H1 (cell line): Measurements from ENCODE around the gene PCDHGB7. TPM values are rescaled to one million over a fixed set of nuclear protein-coding genes. Genes with fewer than 3 reads are reported as not detected.
A peak's percentile ranks its signal among the peaks of the same experiment; 100 is the strongest.

Source experiments
- CTCF ChIA-PET: fragments of 300-600 bp; sonication (Branson Sonifier 250); formaldehyde crosslinking; loops from one replicate; lab custom pipeline; 2021; ENCODE audit not compliant: partially characterized antibody; lab: Charles Lee
- POLR2A ChIA-PET: fragments of 300-600 bp; sonication (Branson Sonifier 250); formaldehyde crosslinking; loops from one replicate; lab custom pipeline; 2021; ENCODE audit warnings: inconsistent platforms; ENCODE audit not compliant: partially characterized antibody; lab: Charles Lee
- DNase-seq, 2 experiments: peaks; one replicate each; pipeline versions ENCODE4 v3.0.0 to v3.0.0-alpha.2; 2010 to 2022; ENCODE audit warnings: low spot score in 2 of 2, low read depth in 1 of 2, mixed read lengths in 1 of 2
- FAIRE-seq: peaks from 2 replicates; lab custom pipeline; 2011; peaks lifted over from hg19 to GRCh38; lab: Jason Lieb, UNC
- H2AFZ ChIP-seq: 2 replicates; pipeline ENCODE4 v1.8.1; 2012; ENCODE audit warnings: low read length, inconsistent platforms
- H2AK5ac ChIP-seq: 2 replicates; pipeline ENCODE4 v1.6.1; 2013; ENCODE audit warnings: low read depth, low read length
- H2BK120ac ChIP-seq: replicated peaks from 2 replicates; pipeline ENCODE3; 2013; ENCODE audit warnings: low read depth, low read length, inconsistent platforms
- H2BK12ac ChIP-seq: 2 replicates; pipeline ENCODE4 v1.6.1; 2013; ENCODE audit warnings: low read depth, low read length
- H2BK15ac ChIP-seq: 2 replicates; pipeline ENCODE4 v1.6.1; 2013; ENCODE audit warnings: low read length
- H2BK20ac ChIP-seq: 2 replicates; pipeline ENCODE4 v1.6.1; 2013; ENCODE audit warnings: low read length
- H2BK5ac ChIP-seq: 2 replicates; pipeline ENCODE4 v1.6.1; 2013; ENCODE audit warnings: low read depth, low read length
- H3K14ac ChIP-seq: 2 replicates; pipeline ENCODE4 v1.6.1; 2013; ENCODE audit warnings: inconsistent platforms; ENCODE audit not compliant: insufficient read length
- H3K18ac ChIP-seq: 2 replicates; pipeline ENCODE4 v1.6.1; 2013; ENCODE audit warnings: low read length; ENCODE audit errors: extremely low read depth
- H3K23ac ChIP-seq: 2 replicates; pipeline ENCODE4 v1.6.1; 2013; ENCODE audit warnings: inconsistent platforms; ENCODE audit not compliant: insufficient read length
- H3K23me2 ChIP-seq: 2 replicates; pipeline ENCODE4 v1.6.1; 2013; ENCODE audit warnings: low read depth, low read length
- H3K27ac ChIP-seq: 2 replicates; pipeline ENCODE4 v1.6.1; 2011; ENCODE audit warnings: low read depth, low read length, inconsistent platforms
- H3K27me3 ChIP-seq, 4 experiments: replicated peaks in 1 of 4; 1 replicate in 1 of 4; 2 replicates in 3 of 4; pipeline versions ENCODE4 v1.6.1 to v1.8.1; 2011 to 2013; ENCODE audit warnings: low read length in 3 of 4, mild to moderate bottlenecking in 3 of 4, inconsistent platforms in 2 of 4, mixed read lengths in 2 of 4, moderate library complexity in 1 of 4; ENCODE audit not compliant: control insufficient read depth in 3 of 4, insufficient read depth in 3 of 4; ENCODE audit errors: extremely low read depth in 1 of 4
- H3K36me3 ChIP-seq, 4 experiments: 2 replicates each; pipeline versions ENCODE4 v1.6.1 to v1.8.1; 2011 to 2013; ENCODE audit warnings: mild to moderate bottlenecking in 4 of 4, low read length in 3 of 4, moderate library complexity in 2 of 4, control low read depth in 1 of 4, inconsistent platforms in 1 of 4; ENCODE audit not compliant: insufficient read depth in 4 of 4, control insufficient read depth in 2 of 4
- H3K4ac ChIP-seq: replicated peaks from 2 replicates; pipeline ENCODE3; 2013; ENCODE audit warnings: low read length, low read depth, mixed read lengths, inconsistent platforms; ENCODE audit not compliant: insufficient read length
- H3K4me1 ChIP-seq, 4 experiments: replicated peaks in 1 of 4; 1 replicate in 1 of 4; 2 replicates in 3 of 4; pipeline versions ENCODE4 v1.6.1 to v1.8.1; 2011 to 2013; ENCODE audit warnings: low read length in 3 of 4, inconsistent platforms in 2 of 4, mixed read lengths in 1 of 4; ENCODE audit not compliant: insufficient read depth in 4 of 4, control insufficient read depth in 3 of 4
- H3K4me2 ChIP-seq, 2 experiments: 2 replicates each; pipeline versions ENCODE4 v1.6.1 to v1.8.1; 2011 to 2013; ENCODE audit warnings: low read depth in 2 of 2, low read length in 2 of 2, control low read depth in 1 of 2, inconsistent platforms in 1 of 2, mild to moderate bottlenecking in 1 of 2; ENCODE audit not compliant: insufficient read depth in 1 of 2
- H3K4me3 ChIP-seq, 4 experiments: fragments of 200-600, 300-600 bp in 1 of 4; sonication (generic), shearing (Covaris generic), sonication (Bioruptor Twin) in 1 of 4; 2 replicates each; pipeline versions ENCODE4 v1.5.1 to v1.8.1; 2011 to 2016; ENCODE audit warnings: low read length in 4 of 4, low read depth in 3 of 4, control low read depth in 2 of 4, inconsistent platforms in 2 of 4, mild to moderate bottlenecking in 2 of 4, mixed read lengths in 1 of 4, moderate library complexity in 1 of 4; ENCODE audit not compliant: insufficient read depth in 2 of 4; ENCODE audit errors: extremely low read depth in 1 of 4
- H3K56ac ChIP-seq: replicated peaks from 2 replicates; pipeline ENCODE3; 2013; ENCODE audit warnings: low read depth, mild to moderate bottlenecking, mixed read lengths, low read length, inconsistent platforms; ENCODE audit not compliant: insufficient read length
- H3K79me1 ChIP-seq: 2 replicates; pipeline ENCODE4 v1.6.1; 2013; ENCODE audit warnings: low read depth, low read length, control low read depth
- H3K79me2 ChIP-seq, 2 experiments: 2 replicates each; pipeline versions ENCODE4 v1.6.1 to v1.8.1; 2012 to 2013; ENCODE audit warnings: low read length in 2 of 2, mild to moderate bottlenecking in 2 of 2, inconsistent platforms in 1 of 2; ENCODE audit not compliant: insufficient read depth in 2 of 2, control insufficient read depth in 1 of 2
- H3K9ac ChIP-seq, 4 experiments: replicated peaks in 1 of 4; 1 replicate in 1 of 4; 2 replicates in 3 of 4; pipeline versions ENCODE4 v1.6.1 to v1.8.1; 2011 to 2013; ENCODE audit warnings: low read depth in 3 of 4, low read length in 3 of 4, control low read depth in 2 of 4, mild to moderate bottlenecking in 2 of 4, moderate library complexity in 2 of 4, inconsistent platforms in 1 of 4; ENCODE audit errors: extremely low read depth in 1 of 4
- H3K9me3 ChIP-seq, 2 experiments: 2 replicates each; pipeline versions ENCODE4 v1.6.1 to v1.8.1; 2012 to 2013; ENCODE audit warnings: mild to moderate bottlenecking in 2 of 2, moderate library complexity in 2 of 2, control low read depth in 1 of 2, inconsistent platforms in 1 of 2, low read depth in 1 of 2, low read length in 1 of 2, mixed read lengths in 1 of 2; ENCODE audit not compliant: insufficient read depth in 2 of 2
- H4K20me1 ChIP-seq, 2 experiments: replicated peaks in 1 of 2; 2 replicates each; pipeline versions ENCODE3 to v1.8.1; 2011 to 2013; ENCODE audit warnings: inconsistent platforms in 2 of 2, low read length in 2 of 2, mild to moderate bottlenecking in 1 of 2; ENCODE audit not compliant: insufficient read depth in 2 of 2, control insufficient read depth in 1 of 2
- H4K5ac ChIP-seq: 2 replicates; pipeline ENCODE4 v1.6.1; 2013; ENCODE audit warnings: low read length, low read depth, mixed read lengths, inconsistent platforms; ENCODE audit not compliant: insufficient read length
- H4K8ac ChIP-seq: 2 replicates; pipeline ENCODE4 v1.8.0; 2013; ENCODE audit warnings: mild to moderate bottlenecking, moderate library complexity, low read length, inconsistent platforms; ENCODE audit not compliant: insufficient read depth; ENCODE audit errors: extremely low read depth
- H4K91ac ChIP-seq: replicated peaks from 2 replicates; pipeline ENCODE3; 2013; ENCODE audit warnings: low read length, mixed read lengths, inconsistent platforms; ENCODE audit not compliant: insufficient read length
- BACH1 ChIP-seq: IDR thresholded peaks from 2 replicates; pipeline ENCODE4 v1.6.1; 2012; ENCODE audit warnings: low read length, improper control_type of control experiment
- WGBS, 2 experiments: shearing (Covaris generic) in 1 of 2; methylation state at CpG; one replicate each; pipeline versions ENCODE4 v1.1.6 to v1.1.7; 2013 to 2015; ENCODE audit warnings: low lambda C conversion rate in 2 of 2, mixed read lengths in 2 of 2, inconsistent platforms in 1 of 2, low coverage in 1 of 2, missing lambda C conversion rate in 1 of 2; ENCODE audit not compliant: insufficient replicate concordance in 2 of 2, insufficient coverage in 1 of 2, insufficient read length in 1 of 2; ENCODE audit errors: extremely low coverage in 1 of 2, missing lambda C conversion rate in 1 of 2; 5-methylcytosine and 5-hydroxymethylcytosine counted together
- polyA plus RNA-seq, 7 experiments: library from polyadenylated mRNA; depleted of rRNA in 3 of 7; stranded (reverse) in 5 of 7; unstranded in 2 of 7; fragments of >200 nt in 5 of 7; fragments of 200-250 nt in 2 of 7; gene quantifications; 1 replicate in 5 of 7; 2 replicates in 1 of 7; 4 replicates in 1 of 7; pipeline versions ENCODE4 v1.2.1 to v1.2.3, GENCODE V29; 2011 to 2013; ENCODE audit warnings: missing spikeins in 2 of 7, mixed read lengths in 2 of 7
- total RNA-seq: library from RNA; stranded (reverse); fragmentation: NEBNext Ultra II Directional; extraction: Animal tissue kit (Norgen Biotek cat#: 25700); gene quantifications from 2 replicates; pipeline ENCODE4 v1.2.1, GENCODE V29; 2021

The PCDHGB7 gene
- total and polyA plus RNA-seq, 2 of the 8 experiments (the other 6 are each of a cell fraction or from before 2014, with no cell fraction given): 4.1 to 9.5 TPM

- Histone ChIP-seq H3K27ac (no peak within 1 kb of the TSS), H2AK5ac (no peak within 1 kb of the TSS), H4K5ac (peak within 1 kb of the TSS; percentile 74), H3K23ac (no peak within 1 kb of the TSS), H3K27me3 (peaks cover 0 to 12% (median 6%) of the 10 kb centered on the region in 4 experiments; a peak in 4 of 7 replicates), H3K9ac (no peak within 1 kb of the TSS; a peak in 1 of 7 replicates), H3K9me3 (peaks cover 36 to 39% of the 10 kb centered on the region in 2 experiments), H3K18ac (no peak within 1 kb of the TSS), H2AFZ (no peak within 1 kb of the TSS; the same call in 1 of the 2 replicates), H3K4me3 (peak within 1 kb of the TSS; percentile 15 to 52 (median 32); a peak in 6 of 8 replicates), H3K4me2 (peak within 1 kb of the TSS; percentile 35 to 48; a peak in 3 of 4 replicates), H2BK20ac (no peak within 1 kb of the TSS), H3K4ac (no peak within 1 kb of the TSS), H3K79me2 (no peaks in the 10 kb centered on the region; a peak in 1 of 4 replicates), H3K79me1 (no peaks in the 10 kb centered on the region), H2BK5ac (no peak within 1 kb of the TSS), H2BK15ac (no peak within 1 kb of the TSS), H4K20me1 (no peaks in the 10 kb centered on the region), H4K8ac (no peak within 1 kb of the TSS), H4K91ac (no peak within 1 kb of the TSS), H2BK12ac (no peak within 1 kb of the TSS), H3K14ac (no peak within 1 kb of the TSS), H3K36me3 (peaks cover 0 to 27% (median 3%) of the 10 kb centered on the region in 4 experiments; a peak in 3 of 8 replicates), H3K23me2 (no peaks in the 10 kb centered on the region), H3K4me1 (no peaks in the 10 kb centered on the region; a peak in 1 of 7 replicates), H2BK120ac (no peak within 1 kb of the TSS), H3K56ac (no peak within 1 kb of the TSS)
- CTCF ChIA-PET: interaction anchor here (0.6 to 23.3 kb wide), 53 partner anchors 8 to 335 kb away, joined by 3 to 1236 read pairs (median 5); partner anchors contain the start of genes PCDHB10, PCDHB11, PCDHB14 and PCDHB15
- DNase-seq (peak in 1 of 2 experiments; percentile 91), FAIRE-seq (peak; percentile 84)
- 67% methylated on average over 40 of the region's 42 CpGs; no CpG with 5 or more reads in 1 of the 2 experiments for WGBS, 2 experiments
- POLR2A ChIA-PET: interaction anchor here (1.2 to 2.6 kb wide), 7 partner anchors 12 to 143 kb away, joined by 3 to 14 read pairs (median 7); no protein-coding TSS in a partner anchor
- TF ChIP-seq BACH1: no peak
Observed at GRCh38 chr5:141420855-141421488, 3.5 kb downstream of the PCDHGB7 start, which contains the start of gene PCDHGA11. Gene PCDHGA11, plus strand, starts transcription at chr5:141421051. Its CDS starts 177 bp downstream, at chr5:141421228.
